Type B pancreatic cell (in vitro differentiated cells): Measurements from ENCODE around the gene GPR108. TPM values are rescaled to one million over a fixed set of nuclear protein-coding genes. Genes with fewer than 3 reads are reported as not detected.
"Not testable (repeated sequence)": the region's sequence is repeated elsewhere in the genome, so short reads cannot be mapped to it uniquely, and the experiment has no call there.

Experiments used
- DNase-seq: peaks from one replicate; pipeline ENCODE4 v3.0.0; 2021; ENCODE audit warnings: mixed read lengths; ENCODE audit not compliant: unreplicated experiment; ENCODE audit errors: extremely low spot score
- H3K27ac Mint-ChIP-seq: 2 replicates; pipeline ENCODE4 v1.8.0; 2021; ENCODE audit warnings: mild to moderate bottlenecking, mixed read lengths
- H3K27me3 Mint-ChIP-seq: 2 replicates; pipeline ENCODE4 v1.8.0; 2021; ENCODE audit warnings: mixed read lengths
- H3K36me3 Mint-ChIP-seq: 2 replicates; pipeline ENCODE4 v1.8.0; 2021; ENCODE audit warnings: mixed read lengths
- H3K4me1 Mint-ChIP-seq: one replicate; pipeline ENCODE4 v1.8.0; 2021; ENCODE audit warnings: mixed read lengths; ENCODE audit not compliant: unreplicated experiment
- H3K4me3 Mint-ChIP-seq: 2 replicates; pipeline ENCODE4 v1.8.0; 2021; ENCODE audit warnings: mild to moderate bottlenecking, mixed read lengths
- H3K9me3 Mint-ChIP-seq: 2 replicates; pipeline ENCODE4 v1.8.0; 2021; ENCODE audit warnings: mixed read lengths
- total RNA-seq: library from RNA; stranded (reverse); gene quantifications from 2 replicates; pipeline ENCODE4 v1.2.1, GENCODE V29; 2021; ENCODE audit warnings: low replicate concordance
- TF ChIP-seq, protein P1 (sequence below): fragments of 200-600 bp; sonication (generic); conservative IDR thresholded peaks from 2 replicates; pipeline ENCODE4 v1.5.0; 2021; ENCODE audit warnings: antibody characterized with exemption, mild to moderate bottlenecking

GPR108 gene
- total RNA-seq, 1 donor from 2014 or later: 55.4 TPM

DNA sequence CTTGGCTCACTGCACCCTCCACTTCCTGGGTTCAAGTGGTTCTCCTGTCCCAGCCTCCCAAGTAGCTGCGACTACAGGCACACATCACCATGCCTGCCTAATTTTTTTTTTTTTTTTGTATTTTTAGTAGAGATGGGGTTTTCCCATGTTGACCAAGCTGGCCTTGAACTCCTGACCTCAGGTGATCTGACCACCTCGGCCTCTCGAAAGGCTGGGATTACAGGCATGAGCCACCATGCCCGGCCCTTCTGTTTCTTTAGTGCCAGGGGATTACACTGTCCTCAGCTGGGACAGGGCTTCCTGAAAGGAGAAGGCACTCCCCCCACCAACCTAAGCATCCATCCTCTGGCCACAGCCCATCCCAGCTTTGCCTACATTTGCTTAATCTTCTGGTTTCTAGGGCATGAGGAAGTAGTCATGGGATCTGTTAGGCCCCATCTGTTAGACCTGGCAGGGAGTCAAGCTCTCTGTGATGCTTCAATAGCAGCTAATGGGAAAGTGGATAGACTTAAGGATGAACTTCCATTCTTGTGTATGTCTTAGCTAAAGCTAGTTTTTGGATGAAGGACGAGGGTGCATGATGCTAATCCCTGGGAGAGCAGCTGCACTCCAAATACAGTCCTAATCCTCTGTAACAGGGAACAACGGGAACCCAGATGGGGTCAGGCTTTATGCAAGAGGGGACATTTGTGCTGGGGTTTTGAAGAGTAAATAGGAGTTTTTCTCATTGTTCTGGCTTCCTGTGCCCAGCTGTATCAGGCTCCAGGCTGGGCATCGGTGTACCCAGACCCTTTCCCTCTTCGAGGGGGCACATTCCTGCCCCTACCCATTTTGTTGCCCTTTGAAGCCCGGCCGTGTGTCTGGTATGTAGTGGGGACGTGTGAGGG is 37.7 kb upstream of the GPR108 start:
- TF ChIP-seq, protein P1, sequence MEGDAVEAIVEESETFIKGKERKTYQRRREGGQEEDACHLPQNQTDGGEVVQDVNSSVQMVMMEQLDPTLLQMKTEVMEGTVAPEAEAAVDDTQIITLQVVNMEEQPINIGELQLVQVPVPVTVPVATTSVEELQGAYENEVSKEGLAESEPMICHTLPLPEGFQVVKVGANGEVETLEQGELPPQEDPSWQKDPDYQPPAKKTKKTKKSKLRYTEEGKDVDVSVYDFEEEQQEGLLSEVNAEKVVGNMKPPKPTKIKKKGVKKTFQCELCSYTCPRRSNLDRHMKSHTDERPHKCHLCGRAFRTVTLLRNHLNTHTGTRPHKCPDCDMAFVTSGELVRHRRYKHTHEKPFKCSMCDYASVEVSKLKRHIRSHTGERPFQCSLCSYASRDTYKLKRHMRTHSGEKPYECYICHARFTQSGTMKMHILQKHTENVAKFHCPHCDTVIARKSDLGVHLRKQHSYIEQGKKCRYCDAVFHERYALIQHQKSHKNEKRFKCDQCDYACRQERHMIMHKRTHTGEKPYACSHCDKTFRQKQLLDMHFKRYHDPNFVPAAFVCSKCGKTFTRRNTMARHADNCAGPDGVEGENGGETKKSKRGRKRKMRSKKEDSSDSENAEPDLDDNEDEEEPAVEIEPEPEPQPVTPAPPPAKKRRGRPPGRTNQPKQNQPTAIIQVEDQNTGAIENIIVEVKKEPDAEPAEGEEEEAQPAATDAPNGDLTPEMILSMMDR: no peak

DNA sequence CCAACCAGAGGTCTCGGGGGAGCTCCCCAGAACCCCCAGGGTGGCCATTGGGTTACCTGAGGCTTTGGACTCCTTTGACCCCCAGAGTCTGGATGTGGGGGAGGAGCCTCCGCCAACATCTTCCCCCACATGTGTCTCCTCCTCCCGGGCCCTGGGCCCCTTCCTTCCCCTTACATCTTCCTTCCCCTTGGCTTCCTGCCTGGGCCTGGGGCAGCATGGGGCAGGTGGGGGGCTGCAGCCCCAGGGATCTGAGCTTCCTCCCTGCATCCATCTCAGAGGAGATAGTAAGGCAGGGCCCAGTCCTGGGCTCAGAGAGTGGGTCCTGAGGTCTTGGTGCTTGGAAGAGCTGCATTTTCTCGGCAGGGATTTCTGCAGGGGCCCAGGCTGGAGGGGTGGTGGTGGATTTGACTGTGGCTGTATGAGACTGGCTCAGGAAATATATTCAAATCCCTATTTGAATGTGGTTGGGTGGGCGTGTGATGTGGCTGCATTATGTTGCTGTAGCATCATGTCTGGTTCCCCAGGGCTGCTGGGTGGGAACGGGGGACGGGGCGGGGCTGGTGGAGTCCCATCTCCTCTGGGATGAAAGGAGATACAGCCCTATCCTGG is 36.0 kb upstream of the GPR108 start:
- H3K27me3 Mint-ChIP-seq: peaks cover 7% of the 10 kb centered on the region
- no peak for DNase-seq
- no peak overlapping the region for H3K4me3 Mint-ChIP-seq
- no peaks in the 10 kb centered on the region for H3K36me3 Mint-ChIP-seq
- TF ChIP-seq, protein P1: no peak
- H3K27ac Mint-ChIP-seq: no peak overlapping the region
- H3K9me3 Mint-ChIP-seq: no peaks in the 10 kb centered on the region
- no peaks in the 10 kb centered on the region for H3K4me1 Mint-ChIP-seq

More for the DNA sequence above, 37.7 kb upstream of the GPR108 start:
- Mint-ChIP-seq H3K27ac (no peak overlapping the region), H3K9me3 (no peaks in the 10 kb centered on the region), H3K4me1 (no peaks in the 10 kb centered on the region), H3K4me3 (no peak overlapping the region), H3K27me3 (peaks cover 6% of the 10 kb centered on the region), H3K36me3 (no peaks in the 10 kb centered on the region)
- DNase-seq: no peak

DNA sequence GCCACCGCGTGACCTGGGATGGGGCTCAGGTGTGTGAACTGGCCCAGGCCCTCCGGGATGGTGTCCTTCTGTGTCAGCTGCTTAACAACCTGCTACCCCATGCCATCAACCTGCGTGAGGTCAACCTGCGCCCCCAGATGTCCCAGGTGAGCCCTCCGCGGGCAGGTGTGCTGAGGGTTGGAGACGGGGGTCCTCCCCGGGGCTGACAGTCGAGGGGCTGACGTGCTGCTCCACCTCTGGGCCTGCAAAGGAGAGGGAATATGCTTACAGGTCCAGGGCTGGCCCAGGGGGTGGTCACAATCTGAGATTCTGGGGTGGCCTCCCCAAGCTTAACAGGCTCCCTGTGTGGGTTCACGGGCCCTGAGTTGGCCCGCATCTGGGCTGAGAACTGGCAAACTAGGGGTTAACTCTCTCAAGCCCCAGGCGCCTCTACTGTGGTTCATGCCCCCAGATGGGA is 35.5 kb upstream of the GPR108 start:
- H3K4me1 Mint-ChIP-seq: no peaks in the 10 kb centered on the region
- no peak overlapping the region for H3K4me3 Mint-ChIP-seq
- peaks cover 11% of the 10 kb centered on the region for H3K27me3 Mint-ChIP-seq
- no peaks in the 10 kb centered on the region for H3K9me3 Mint-ChIP-seq
- no peaks in the 10 kb centered on the region for H3K36me3 Mint-ChIP-seq
- H3K27ac Mint-ChIP-seq: no peak overlapping the region
- DNase-seq: no peak
- TF ChIP-seq, protein P1: no peak

DNA sequence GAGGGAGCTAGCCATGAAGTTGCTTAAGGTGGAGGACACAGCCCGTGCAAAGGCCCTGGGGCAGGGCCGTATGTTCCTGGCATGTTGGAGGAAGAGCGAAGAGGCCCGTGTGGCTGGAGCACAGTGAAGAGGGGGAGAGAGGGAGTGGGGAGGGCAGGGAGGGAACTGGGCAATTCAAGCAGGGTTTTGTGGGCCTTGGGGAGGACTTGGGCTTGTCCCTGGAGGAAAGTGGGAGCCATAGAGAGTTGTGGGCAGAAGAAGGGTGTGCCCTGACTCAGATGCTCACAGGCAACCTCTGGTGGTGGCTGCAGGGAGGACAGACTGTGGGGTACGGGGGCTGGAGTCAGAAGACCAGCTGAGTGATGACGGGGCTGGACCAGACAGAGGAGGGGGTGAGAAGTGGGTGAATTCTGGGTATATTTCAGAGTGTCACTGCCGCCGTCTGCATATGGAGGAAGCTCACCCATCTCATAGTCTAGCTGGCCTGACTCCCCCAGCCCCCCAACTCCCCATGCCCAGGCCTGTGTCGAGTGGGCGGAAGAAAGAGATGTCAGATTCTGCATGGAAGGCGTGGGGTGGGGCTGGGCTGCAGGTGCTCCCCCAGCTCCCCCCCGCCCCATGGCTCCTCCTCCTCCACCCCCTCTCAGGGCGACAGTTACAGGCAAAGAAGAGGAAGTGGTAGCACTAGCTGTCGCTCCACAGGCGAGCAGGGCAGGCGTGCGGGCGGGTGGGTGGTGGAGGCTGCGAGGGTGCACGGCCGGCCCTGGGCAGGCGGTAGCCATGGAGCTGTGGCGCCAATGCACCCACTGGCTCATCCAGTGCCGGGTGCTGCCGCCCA is 34.9 kb upstream of the GPR108 start, which contains the start of gene VAV1:
TSS of gene VAV1 (plus strand) at position 681 of the 838 bp plus-strand sequence. CDS start at position 781, 100 bp downstream.
- peaks cover 15% of the 10 kb centered on the region for H3K27me3 Mint-ChIP-seq
- no peak for DNase-seq
- H3K4me1 Mint-ChIP-seq: no peaks in the 10 kb centered on the region
- no peak within 1 kb of the TSS for H3K27ac Mint-ChIP-seq
- no peaks in the 10 kb centered on the region for H3K36me3 Mint-ChIP-seq
- no peaks in the 10 kb centered on the region for H3K9me3 Mint-ChIP-seq
- H3K4me3 Mint-ChIP-seq: no peak within 1 kb of the TSS
- TF ChIP-seq, protein P1: no peak

DNA sequence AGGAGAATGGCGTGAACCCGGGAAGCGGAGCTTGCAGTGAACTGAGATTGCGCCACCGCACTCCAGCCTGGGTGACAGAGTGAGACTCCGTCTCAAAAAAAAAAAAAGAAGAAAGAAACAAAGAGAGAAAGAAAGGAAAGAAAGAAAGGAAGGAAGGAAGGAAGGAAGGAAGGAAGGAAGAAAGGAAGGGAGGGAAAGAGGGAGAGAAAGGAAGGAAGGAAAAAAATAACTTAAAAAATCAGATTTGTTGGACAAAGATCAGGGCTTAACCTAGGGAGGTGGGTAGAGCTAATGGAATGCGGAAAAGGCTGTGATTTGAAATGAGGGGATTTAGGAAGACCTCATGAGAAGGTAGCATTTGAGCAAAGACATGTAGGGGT is 34.3 kb upstream of the GPR108 start:
- DNase-seq, H3K36me3 Mint-ChIP-seq, H3K9me3 Mint-ChIP-seq, H3K4me1 Mint-ChIP-seq, H3K4me3 Mint-ChIP-seq, H3K27ac Mint-ChIP-seq: not testable (repeated sequence)
- peaks cover 18% of the 10 kb centered on the region for H3K27me3 Mint-ChIP-seq
